PC-9 (cell line): ENCODE measurements around the gene MICB.

ENCODE experiments used
- EZH2 ChIP-seq: fragments of 200-600 bp; sonication (generic); IDR thresholded peaks from 2 replicates; pipeline ENCODE4 v1.8.0; 2017; ENCODE audit warnings: antibody characterized with exemption, low read depth
- TF ChIP-seq, protein P1 (sequence below): fragments of 200-600 bp; sonication (generic); conservative IDR thresholded peaks from 2 replicates; pipeline ENCODE4 v1.6.1; 2017; ENCODE audit warnings: mixed run types, antibody characterized with exemption, mild to moderate bottlenecking, moderate library complexity

DNA sequence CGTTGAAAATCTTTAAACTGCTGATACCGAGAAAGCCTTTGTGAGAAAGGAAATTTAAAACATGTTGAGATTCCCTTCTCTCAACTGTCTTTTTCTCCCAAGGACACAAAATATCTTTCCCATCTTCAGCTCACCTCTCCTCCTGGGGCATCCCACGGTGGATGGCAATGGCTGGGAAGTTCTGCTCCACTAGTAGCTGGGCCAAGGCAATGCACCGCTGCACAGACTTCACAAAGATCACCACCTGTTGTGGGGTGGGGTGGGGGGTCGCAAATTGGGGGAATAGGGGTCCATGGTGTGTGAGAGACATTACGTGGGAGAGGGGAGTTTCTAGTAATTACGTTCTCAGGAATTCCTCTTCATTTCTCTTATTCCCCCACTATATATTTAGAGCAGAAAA, 33.2 kb downstream of the MICB start:
- TF ChIP-seq, protein P1, sequence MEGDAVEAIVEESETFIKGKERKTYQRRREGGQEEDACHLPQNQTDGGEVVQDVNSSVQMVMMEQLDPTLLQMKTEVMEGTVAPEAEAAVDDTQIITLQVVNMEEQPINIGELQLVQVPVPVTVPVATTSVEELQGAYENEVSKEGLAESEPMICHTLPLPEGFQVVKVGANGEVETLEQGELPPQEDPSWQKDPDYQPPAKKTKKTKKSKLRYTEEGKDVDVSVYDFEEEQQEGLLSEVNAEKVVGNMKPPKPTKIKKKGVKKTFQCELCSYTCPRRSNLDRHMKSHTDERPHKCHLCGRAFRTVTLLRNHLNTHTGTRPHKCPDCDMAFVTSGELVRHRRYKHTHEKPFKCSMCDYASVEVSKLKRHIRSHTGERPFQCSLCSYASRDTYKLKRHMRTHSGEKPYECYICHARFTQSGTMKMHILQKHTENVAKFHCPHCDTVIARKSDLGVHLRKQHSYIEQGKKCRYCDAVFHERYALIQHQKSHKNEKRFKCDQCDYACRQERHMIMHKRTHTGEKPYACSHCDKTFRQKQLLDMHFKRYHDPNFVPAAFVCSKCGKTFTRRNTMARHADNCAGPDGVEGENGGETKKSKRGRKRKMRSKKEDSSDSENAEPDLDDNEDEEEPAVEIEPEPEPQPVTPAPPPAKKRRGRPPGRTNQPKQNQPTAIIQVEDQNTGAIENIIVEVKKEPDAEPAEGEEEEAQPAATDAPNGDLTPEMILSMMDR = no peak
- no peak for TF ChIP-seq EZH2
